Right ventricle myocardium superior (tissue), 1 donor: ENCODE measurements around the gene SEMA3B. TPM values are rescaled to one million over a fixed set of nuclear protein-coding genes. Genes with fewer than 3 reads are reported as not detected.
"Not testable (repeated sequence)": the region's sequence is repeated elsewhere in the genome, so short reads cannot be mapped to it uniquely, and the experiment has no call there.

ENCODE experiments used
- ATAC-seq: fragments of 200-7000 bp; cut with Tn5 transposase; one replicate; pipeline ENCODE4 v1.9.1; 2020; ENCODE audit warnings: mild to moderate bottlenecking; ENCODE audit not compliant: poor library complexity
- DNase-seq: peaks from one replicate; pipeline ENCODE4 v3.0.0-alpha.2; 2020
- intact Hi-C: fragments of 100-400 bp; cut with DNase I; formaldehyde crosslinking; loops from one replicate; pipeline ENCODE4 v1.11.2; 2022
- total RNA-seq: library from RNA; stranded (reverse); fragmentation: NEBNext Ultra II Directional; extraction: Animal tissue kit (Norgen Biotek cat#: 25700); gene quantifications from one replicate; pipeline ENCODE4 v1.2.1, GENCODE V29; 2021
- donor health status: DM: no; HTN: yes; CAD: no; lungs with severe emphysema.

SEMA3B gene
- total RNA-seq, 1 donor from 2014 or later: 19.9 TPM

- DNase-seq (peak; percentile 85), ATAC-seq (peak; percentile 53)
- intact Hi-C loops: no loop called here
These were observed 14.2 kb upstream of the SEMA3B start for GRCh38 chr3:50254577-50255250.

- no peak for ATAC-seq
- no peak for DNase-seq
- intact Hi-C loops: no loop called here
These were observed 13.7 kb upstream of the SEMA3B start for GRCh38 chr3:50255251-50255615.

DNA sequence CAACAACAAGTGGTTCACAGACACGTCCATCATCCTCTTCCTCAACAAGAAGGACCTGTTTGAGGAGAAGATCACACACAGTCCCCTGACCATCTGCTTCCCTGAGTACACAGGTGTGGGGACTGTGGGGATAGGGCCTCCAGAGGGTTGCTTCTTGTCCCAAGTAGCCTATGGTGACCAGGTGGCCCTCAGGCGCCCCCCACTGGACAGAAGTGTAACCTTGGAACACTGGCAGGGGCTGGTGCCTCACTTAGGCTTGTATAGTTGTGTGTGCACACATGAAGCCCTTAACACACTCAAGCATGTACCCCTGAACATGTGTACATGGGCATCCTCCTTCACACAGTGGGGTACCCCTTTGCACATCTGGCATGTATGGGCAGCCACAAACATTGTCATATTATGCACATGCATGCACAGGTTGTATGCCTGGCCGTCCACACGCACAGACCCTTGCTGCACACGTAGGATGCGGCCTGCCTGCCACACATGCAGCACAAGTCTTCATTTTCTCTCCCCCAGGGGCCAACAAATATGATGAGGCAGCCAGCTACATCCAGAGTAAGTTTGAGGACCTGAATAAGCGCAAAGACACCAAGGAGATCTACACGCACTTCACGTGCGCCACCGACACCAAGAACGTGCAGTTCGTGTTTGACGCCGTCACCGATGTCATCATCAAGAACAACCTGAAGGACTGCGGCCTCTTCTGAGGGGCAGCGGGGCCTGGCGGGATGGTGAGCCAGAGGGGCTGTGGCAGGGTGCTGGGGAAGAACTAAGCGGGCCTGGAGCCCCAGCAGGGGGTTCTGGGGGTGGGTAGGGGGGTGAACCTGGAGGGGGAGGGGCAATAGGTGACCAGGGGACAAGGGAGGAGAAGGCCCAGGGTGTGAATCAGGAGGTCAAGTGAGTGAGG is 11.7 kb upstream of the SEMA3B start:
- DNase-seq (peak; percentile 75), ATAC-seq (no peak)
- intact Hi-C loops: no loop called here

DNA sequence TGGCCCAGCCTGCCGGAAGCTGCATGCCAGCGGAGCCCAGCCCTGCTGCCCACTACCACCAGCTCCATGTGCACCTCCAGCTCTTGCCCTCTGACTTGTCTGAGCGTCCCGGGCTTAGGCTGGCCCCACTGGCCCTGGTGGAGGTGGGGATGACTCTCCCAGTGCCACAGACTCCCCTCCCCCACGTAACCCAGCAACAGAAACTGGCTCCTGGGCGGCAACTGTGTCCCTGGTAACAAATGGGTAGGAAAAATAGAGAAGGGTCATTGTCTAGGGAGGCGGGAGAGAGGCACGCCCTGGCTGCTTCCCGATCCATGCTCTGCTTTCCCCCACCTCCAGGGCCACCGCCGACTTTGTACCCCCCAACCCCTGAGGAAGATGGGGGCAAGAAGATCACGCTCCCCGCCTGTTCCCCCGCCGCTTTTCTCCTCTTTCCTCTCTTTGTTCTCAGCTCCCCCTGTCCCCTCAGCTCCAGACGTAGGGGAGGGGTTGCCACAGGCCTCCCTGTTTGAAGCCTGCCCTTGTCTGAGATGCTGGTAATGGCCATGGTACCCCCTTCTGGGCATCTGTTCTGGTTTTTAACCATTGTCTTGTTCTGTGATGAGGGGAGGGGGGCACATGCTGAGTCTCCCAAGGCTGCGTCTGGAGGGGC is 10.8 kb upstream of the SEMA3B start:
- intact Hi-C loops: no loop called here
- DNase-seq: no peak
- ATAC-seq: no peak

GRCh38 chr3:50258979-50259378 is 10.0 kb upstream of the SEMA3B start:
- ATAC-seq: no peak
- DNase-seq: no peak
- intact Hi-C loops: no loop called here

GRCh38 chr3:50259432-50260026 is 9.4 kb upstream of the SEMA3B start:
- DNase-seq (no peak), ATAC-seq (no peak)
- intact Hi-C loops: no loop called here

GRCh38 chr3:50260027-50260941 is 8.7 kb upstream of the SEMA3B start:
- ATAC-seq (peak; percentile 92), DNase-seq (peak; percentile 98)
- intact Hi-C loops: no loop called here

DNA sequence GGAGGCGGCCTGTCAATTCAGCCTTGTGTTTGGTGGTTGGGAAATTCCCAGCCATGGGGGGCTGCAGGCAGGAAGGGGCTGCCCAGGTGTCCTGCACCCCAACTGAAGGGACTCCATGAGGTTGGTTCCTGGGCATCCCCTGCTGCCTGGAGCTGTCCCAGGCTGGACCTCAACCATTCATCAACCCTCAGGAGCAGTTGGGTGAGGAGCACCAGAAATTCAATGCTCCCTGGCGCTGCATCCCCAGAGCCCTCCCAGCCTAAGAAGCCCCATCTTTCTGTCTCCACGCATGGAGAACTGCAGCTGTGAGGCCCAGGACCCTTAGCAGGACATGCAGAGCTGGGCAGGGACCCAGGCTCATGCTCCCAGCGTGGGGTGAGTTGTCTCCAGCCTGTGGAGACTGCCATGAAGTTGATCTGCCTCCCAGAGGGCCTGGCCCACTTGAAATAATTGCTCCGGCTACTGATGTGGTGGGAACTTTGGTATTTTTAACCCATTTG is 8.0 kb upstream of the SEMA3B start:
- intact Hi-C loops: no loop called here
- ATAC-seq: no peak
- no peak for DNase-seq

DNA sequence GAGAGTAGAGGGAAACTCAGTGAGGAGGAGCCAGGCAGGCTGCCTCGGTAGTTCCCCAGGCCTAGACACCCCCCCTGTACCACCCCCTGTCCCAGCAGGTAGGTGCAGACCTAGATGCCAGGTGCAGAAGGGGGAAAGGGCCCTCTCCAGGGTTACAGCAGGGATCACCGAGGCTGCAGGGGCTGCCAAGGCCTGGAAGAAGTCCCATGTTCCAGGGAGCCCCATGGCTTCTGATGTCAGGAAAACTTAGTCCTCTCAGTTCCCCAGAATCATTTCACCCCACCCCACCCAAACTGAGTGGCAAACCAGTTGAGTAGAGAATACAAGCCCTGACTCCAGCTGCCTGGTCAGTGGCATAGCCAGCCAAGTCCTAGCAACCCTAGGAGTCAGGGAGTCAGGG is 7.4 kb upstream of the SEMA3B start:
- ATAC-seq: no peak
- intact Hi-C loops: no loop called here
- no peak for DNase-seq

- intact Hi-C loops, ATAC-seq, DNase-seq: not testable (repeated sequence)
These were observed 6.7 kb upstream of the SEMA3B start for GRCh38 chr3:50262200-50262599.

- DNase-seq (no peak), ATAC-seq (no peak)
These were observed 6.2 kb upstream of the SEMA3B start for GRCh38 chr3:50262778-50263177.

GRCh38 chr3:50263478-50264382 is 5.2 kb upstream of the SEMA3B start:
- intact Hi-C loops: no loop called here
- ATAC-seq (no peak), DNase-seq (no peak)

More at GRCh38 chr3:50262778-50263177, 6.2 kb upstream of the SEMA3B start:
- intact Hi-C loops: no loop called here

DNA sequence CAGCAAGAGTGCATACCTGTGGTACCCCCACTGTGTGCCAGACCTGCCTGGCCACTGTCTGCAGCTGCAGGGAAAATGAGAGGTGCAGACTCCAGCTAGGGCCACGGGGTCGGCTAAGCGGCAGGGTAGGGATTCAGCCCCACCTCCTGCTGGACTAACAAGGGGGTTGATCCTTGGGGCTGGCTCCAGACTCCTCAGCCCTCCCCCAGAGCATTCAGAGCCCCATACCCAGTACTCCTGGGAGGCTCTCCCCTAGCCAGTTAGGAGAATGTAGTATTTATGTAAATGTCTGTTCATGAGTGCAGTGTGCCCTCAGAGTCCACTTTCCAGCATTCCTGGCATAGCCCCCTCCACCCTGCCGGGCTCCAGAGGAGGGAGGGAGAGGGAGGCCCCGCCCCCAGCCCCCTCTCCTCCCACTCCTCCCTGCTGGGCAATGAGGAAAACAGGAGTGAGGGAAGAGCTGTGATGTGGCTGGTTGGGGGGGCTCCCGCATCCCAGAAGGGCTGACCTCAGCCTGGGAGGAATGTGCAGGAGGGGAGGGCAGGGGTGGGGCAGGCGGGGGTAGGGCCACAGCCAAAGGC is 4.5 kb upstream of the SEMA3B start:
- intact Hi-C loops: no loop called here
- DNase-seq (peak; percentile 82), ATAC-seq (peak; percentile 13)

DNA sequence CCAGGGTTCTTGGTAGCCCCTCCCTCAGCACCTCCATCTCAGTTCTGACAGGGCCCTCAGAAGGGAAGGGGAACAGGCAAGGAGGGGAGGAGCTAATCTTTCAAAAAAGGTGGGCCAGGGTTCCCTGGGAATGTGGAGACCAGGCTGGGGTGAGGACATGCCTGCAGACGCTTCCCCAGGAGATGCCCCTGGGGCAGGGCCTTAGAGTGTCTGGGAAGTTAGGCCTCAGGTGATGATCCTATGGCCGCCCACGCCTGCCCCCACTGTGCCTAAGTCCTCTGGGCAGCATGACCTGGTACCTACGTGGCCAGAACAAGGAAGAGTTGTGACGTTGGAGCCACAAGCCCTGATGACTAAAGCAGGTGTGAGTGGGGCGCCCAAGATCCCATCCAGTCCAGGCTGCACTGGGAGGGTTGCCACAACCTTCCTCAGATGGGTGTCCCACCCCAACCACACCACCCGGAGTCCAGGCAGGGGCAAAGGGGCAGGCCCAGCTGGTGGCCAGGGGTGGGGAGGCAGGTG is 3.9 kb upstream of the SEMA3B start:
- no peak for ATAC-seq
- DNase-seq: no peak
- intact Hi-C loops: no loop called here

- DNase-seq (no peak), ATAC-seq (no peak)
- intact Hi-C loops: no loop called here
These were observed 3.4 kb upstream of the SEMA3B start for GRCh38 chr3:50265571-50265970.

DNA sequence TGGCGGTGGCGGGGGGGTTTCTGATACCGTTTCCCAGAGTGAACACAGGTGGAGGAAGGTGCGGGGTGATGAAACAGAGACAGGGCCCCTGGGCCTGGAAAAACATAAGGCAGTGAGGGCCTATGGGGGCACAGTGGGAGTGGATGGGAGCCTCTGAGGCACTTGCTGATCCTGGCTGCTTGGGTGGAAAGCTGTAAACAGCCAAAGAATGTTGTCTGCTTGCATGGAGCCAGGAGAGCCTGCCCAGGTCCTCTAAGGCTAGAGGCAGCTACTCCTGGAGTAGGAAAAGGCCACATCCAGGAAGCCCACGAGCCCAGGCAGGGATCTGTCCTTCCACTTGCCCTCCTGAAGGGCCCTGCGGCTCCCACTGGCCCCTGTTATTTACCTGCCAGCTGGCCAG is 2.9 kb upstream of the SEMA3B start:
- DNase-seq (no peak), ATAC-seq (no peak)
- intact Hi-C loops: no loop called here

DNA sequence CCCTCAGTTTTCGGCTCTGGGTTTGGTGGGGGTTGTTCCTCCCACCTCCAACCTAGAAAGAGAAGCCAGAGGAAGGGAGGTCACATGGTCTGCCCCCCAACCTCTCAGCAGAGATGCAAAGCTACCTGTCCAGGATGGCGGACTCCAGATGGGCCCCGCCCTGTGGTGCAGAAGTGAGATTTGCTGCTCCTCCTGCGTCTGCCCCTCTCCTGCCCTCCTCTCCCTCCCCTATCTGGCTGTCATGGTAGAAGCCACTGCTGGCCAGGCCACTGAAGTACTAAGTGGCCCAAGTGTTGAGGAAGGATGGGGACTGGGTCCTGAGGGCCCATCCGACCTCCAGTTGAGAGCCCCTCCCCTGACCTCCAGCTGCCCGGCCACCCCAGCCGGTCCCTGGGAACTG is 2.1 kb upstream of the SEMA3B start:
- ATAC-seq (no peak), DNase-seq (no peak)
- intact Hi-C loops: no loop called here
